Myocyte (in vitro differentiated cells): ENCODE results near the gene CCDC150. TPM values are rescaled to one million over a fixed set of nuclear protein-coding genes. Genes with fewer than 3 reads are reported as not detected.
"Not testable (repeated sequence)": the region's sequence is repeated elsewhere in the genome, so short reads cannot be mapped to it uniquely, and the experiment has no call there.

Source experiments
- DNase-seq: peaks from one replicate; pipeline ENCODE4 v3.0.0-alpha.2; 2012; ENCODE audit warnings: low read depth
- polyA plus RNA-seq: library from polyadenylated mRNA; unstranded; fragments of >200 nt; gene quantifications from one replicate; pipeline ENCODE4 v1.2.1, GENCODE V29; 2012; ENCODE audit warnings: missing spikeins
- total RNA-seq: library from RNA; depleted of rRNA; stranded (reverse); fragments of >200 nt; gene quantifications from 2 replicates; pipeline ENCODE4 v1.2.3, GENCODE V29; 2014

CCDC150 gene
- 2.0 and 7.6 TPM in 2 replicates for total RNA-seq
- 0.83 TPM for polyA plus RNA-seq

GRCh38 chr2:196639180-196640030 lies at the start of gene CCDC150:
TSS of gene CCDC150 (plus strand) at chr2:196639715. CDS start at chr2:196639767, 52 bp downstream.
- peak; percentile 96 for DNase-seq

GRCh38 chr2:196590286-196590685 lies 49.2 kb upstream of the CCDC150 start:
- no peak for DNase-seq

GRCh38 chr2:196591004-196591403 lies 48.5 kb upstream of the CCDC150 start:
- DNase-seq: no peak

DNA sequence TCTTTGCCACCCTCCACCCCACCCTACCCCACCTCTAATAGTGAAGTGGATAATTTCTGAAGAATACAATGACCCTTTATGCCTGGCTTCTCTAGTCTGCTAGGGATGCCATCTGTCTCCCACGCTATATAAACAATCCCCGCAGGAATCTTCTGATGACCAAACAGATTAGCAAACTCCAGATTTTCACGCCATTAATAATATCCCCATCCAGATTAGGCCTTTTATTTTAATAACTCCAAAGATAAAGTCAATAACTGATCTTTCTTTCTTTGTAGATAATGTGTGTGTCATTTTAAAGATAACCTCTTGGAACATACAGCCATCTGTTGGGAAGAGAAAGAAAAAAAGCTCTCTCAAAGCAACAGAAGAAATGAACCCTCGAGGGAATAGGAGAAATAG lies 47.9 kb upstream of the CCDC150 start:
- no peak for DNase-seq

- DNase-seq: peak; percentile 61
These were observed 47.1 kb upstream of the CCDC150 start for GRCh38 chr2:196592331-196592910.

DNA sequence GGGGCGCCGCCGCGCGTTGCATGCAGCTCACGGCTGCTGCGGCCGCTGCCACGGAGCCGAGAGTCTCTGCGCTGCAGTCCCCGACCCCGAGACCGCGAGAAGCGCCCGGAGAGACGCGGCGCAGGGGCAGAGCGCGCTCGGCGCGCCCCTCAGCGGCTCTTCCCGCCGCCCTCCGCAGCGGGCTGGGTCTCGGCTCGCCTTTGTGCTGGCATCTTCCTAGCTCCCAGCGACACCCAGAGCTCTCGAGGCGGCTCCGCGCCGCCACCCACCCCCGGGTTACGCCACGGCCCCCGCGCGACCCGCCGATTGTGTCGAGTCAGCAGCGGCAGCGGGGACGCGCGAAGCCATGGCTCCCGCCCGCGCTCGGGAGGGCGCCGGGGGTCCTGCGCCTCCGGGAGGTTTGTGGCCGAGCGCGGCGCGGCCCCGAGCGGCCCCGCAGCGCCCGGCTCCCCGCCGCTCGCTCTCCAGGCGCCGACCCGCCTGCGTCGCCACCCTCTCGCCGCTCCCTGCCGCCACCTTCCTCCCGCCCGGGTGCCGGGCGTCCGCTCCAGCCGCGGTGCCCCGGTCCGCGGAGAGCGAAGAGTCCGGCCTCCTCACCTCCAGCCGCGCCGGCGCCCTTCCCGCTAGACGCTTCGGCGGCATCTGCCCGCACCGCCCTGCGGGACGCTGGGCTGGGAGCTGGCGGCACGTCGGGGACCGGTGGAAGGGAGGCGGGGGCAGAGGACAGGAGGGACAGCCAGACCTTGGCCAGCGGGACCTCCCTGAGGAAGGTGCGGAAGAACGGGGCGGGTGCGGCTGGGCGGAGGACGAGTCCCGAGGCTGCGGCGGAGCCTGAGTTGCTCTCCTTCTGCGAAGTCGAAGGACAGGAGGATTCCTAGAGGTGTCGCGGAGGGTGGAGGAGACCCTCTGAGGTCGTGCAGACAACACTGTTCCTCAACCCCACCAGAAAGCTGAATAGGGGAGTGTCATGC lies 46.3 kb upstream of the CCDC150 start, which contains the start of gene HECW2:
Gene HECW2, minus strand, starts transcription at position 644 of the 971 bp plus-strand sequence.
- DNase-seq: peak; percentile 81

DNA sequence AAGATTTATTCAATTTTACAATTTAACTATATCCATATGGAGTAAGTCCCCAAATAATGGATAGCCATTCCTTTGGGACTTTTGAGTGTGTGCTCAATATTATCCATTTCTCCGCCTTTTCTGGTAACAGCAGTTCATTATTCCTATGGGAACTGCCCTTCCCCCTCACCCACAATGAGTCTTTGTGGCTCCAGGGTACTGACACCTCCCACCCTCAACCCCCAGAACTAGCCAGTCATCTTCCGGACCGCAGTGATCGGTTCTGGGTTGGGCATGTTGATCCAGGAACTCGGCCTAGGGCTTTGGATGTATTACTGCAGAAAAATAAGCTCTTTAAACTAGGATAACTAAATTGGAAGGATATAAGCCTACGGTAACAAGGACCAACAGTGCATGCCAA lies 45.4 kb upstream of the CCDC150 start:
- DNase-seq: no peak

- DNase-seq: no peak
These were observed 42.0 kb upstream of the CCDC150 start for GRCh38 chr2:196597531-196597930.

- DNase-seq: no peak
These were observed 41.1 kb upstream of the CCDC150 start for GRCh38 chr2:196598412-196598811.

- DNase-seq: no peak
These were observed 40.7 kb upstream of the CCDC150 start for GRCh38 chr2:196598846-196599245.

DNA sequence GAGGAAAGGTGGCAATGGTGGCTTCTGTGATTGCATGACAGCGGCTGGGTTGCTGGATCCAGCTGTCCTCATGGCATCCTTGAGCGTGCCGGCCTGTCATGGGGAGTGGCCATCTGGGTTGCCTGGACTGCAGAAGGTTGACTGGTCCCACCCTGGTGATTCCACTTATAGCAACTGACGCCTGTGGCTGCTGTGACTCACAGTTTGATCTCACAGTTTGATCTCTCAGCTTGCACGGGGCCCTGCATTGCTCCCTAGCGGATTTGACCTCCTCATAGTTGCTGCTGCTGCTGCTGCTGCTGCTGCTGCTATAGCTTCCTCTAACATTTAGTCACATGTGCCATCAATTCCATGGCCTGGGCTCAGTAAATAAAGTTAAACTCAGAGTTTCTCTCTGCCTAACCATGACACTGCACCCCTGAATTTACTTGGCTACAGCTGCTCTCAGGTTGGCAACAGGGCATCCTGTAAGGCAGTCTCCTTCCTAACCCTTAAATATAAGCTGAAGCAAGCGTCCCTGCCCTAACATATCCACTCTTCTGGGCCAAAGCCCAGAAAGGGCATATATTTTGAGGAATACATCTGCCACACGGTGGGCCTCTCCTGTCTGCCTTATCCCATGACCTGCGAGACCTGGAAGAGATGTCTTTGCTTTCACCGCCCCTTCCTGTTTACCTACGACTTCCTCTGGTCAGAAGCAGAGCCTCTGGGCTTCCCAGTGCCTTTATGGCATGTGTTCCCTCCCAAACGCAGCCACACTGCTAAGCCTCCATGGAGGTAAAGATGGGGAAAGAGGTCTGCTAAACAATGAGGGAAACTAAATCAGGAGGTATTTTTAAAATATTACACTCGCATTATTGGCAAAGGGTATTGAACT lies 37.8 kb upstream of the CCDC150 start:
- DNase-seq: peak; percentile 99

- no peak for DNase-seq
These were observed 35.3 kb upstream of the CCDC150 start for GRCh38 chr2:196604196-196604595.

DNA sequence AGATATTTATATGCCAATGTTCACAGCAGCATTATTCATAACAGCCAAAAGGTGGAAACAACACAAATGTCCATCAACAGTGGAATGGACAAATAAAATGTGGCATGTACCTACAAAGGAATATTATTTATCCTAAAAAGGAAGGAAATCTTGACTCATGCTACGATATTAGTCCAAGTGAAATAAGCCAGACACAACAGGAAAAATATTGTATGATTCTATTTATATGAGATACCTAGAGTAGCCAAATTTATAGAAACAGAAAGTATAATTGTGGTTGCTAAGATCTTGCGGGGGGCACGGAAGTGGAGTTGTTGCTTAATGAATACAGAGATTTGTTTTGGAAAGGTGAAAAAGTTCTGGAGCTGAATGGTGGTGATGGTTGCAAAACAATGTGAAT lies 33.0 kb upstream of the CCDC150 start:
- no peak for DNase-seq

GRCh38 chr2:196607073-196607472 lies 32.4 kb upstream of the CCDC150 start:
- no peak for DNase-seq

DNA sequence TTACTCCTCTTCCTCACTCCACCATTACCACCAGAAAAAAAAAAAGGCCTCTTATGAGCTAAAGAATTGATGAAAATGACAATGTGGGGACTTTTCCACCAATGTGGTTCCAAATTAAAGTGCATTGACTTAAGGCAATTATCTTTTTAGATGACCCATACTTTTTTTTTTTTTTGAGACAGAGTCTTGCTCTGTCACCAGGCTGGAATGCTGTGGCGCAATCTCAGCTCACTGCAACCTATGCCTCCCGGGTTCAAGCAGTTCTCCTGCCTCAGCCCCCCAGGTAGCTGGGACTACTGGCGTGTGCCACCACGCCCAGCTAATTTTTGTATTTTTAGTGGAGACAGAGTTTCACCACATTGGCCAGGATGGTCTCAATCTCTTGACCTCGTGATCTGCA lies 31.6 kb upstream of the CCDC150 start:
- DNase-seq: not testable (repeated sequence)

DNA sequence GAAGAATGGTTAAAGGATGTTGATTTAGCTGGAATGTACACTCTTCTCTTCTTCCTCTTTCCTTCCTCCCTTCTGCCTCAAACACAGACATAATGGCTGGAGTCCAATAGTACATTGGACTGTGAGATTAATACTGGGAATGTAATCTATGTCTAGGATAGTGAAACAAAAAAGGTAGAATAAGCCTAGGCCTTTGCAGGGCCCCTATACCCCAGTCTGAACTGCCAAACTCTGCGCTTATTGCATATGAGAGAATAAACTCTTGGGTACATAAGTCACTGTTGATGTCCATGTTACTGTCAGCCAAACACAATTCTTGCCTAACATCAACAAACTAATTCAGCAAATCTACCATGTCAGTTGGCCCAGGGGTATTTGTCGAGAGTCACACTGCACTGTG lies 29.7 kb upstream of the CCDC150 start:
- DNase-seq: no peak

DNA sequence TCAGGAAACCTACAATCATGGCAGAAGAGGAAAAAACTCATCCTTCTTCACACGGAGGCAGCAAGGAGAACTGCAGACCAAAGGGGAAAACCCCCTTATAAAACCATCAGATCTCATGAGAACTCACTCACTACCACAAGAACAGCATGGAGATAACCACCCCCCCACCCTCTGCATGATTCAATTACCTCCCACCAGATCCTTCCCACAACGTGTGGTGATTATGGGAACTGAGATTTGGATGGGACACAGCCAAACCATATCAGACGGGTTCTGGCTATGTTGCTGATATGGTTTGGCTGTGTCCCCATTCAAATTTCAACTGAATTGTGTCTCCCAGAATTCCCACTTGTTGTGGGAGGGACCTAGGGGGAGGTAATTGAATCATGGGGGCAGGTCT lies 28.7 kb upstream of the CCDC150 start:
- no peak for DNase-seq

- DNase-seq: no peak
These were observed 26.2 kb upstream of the CCDC150 start for GRCh38 chr2:196613302-196613701.

DNA sequence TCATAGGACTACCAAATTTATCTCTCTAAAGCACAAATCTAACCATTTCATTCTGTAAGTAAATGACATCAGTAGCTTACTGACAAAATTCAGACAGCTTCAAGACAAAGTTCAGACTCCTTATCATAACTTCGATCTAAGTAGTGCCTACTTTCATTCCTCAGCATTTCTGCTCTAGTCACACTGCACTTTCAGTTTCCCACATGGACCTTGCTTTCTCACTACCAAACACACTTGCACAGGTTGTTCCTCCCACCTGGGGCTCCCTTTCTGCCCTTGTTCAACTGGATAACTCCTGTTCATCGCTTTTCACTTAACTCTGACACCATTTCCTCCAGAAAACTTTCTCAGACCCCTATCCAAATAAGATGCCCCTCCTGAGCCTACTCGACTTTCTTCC lies 22.1 kb upstream of the CCDC150 start:
- DNase-seq: no peak

- no peak for DNase-seq
These were observed 20.9 kb upstream of the CCDC150 start for GRCh38 chr2:196618661-196619060.
